SKM-1 (cell line): ENCODE data around the gene FAM241B.

ENCODE experiments used
- DNase-seq: peaks from one replicate; lab custom pipeline; 2025; ENCODE audit not compliant: unreplicated experiment; lab: John Stamatoyannopoulos, UW

The FAM241B gene

DNA sequence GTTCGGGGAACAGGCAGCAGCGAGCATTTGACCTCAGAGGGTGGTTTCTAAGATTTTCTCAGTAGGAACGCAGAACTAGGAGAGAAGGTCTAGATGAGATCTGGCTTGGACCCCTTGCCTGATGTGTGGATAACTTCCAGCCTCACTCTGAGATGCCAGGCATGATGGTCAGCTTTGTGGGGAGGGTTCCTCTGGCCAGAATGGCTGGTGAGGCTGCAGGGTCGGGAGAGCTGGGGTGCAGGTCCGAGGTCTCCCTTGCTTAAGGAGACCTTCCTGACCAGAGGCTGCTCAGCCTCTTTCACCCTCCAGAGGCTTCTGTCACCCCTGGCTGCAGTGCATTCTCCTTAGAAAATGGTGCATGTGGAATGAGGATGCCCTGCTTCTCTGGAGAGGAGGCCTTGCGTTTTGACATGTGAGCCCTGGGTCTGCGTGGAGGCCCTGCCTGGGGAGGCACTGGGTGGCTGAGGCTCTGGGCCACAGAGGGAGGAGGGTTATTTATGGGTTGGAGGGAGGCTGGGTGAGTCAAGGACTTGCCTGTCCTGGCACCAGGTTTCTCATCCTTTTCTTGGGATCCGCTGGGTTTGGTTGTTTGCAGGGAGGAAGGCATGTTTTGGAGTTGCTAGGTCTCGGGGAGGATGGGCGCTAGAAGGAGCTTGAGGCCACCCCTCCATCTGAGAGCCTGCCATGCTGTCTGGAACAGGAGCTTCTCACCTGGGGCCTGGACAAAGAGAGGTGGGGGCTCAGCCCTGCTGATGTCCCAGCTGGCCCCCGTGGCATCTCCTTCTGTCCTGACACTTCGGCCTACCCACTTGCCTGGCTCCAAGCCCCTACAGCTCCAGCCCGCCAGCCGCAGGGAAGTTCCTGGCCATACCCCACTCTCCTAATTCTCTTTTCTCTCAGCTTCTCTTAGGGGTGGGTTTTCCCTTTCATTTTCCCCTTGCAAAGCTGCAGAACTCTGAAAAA is 3.9 kb downstream of the FAM241B start:
- DNase-seq = no peak

DNA sequence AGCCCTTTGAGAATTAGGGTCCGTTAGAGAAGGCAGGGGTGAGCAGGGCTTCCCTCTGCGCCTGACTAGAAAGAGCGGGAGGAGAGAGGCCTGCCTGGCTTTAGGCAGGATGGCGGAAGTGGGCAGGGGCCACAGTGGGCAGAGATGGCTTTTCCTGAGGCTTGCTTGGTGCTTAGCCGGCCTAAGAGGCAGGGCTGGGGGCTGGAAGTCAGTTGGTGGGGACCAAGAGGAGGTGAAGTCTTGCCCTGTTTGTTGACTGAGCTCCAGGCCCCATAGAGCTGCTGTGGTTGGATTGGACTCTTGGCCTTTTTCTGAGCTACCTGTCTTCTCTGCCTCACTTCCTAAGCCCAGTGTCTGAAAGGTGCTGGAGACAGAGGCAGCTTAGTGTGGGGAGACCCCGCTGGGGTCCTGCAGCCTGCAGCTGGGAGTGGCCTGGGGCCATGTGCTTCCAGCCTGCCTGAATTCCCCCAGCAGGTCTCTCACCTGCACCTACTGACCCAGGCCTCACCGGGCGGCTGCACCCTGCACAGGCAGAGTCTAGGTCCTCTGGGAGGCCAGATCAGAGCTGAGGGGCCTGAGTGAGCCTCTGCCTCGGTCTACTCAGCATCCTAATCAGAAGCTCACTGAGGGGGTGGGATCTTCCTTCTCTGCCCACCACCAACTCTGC is 4.8 kb downstream of the FAM241B start:
- no peak for DNase-seq

DNA sequence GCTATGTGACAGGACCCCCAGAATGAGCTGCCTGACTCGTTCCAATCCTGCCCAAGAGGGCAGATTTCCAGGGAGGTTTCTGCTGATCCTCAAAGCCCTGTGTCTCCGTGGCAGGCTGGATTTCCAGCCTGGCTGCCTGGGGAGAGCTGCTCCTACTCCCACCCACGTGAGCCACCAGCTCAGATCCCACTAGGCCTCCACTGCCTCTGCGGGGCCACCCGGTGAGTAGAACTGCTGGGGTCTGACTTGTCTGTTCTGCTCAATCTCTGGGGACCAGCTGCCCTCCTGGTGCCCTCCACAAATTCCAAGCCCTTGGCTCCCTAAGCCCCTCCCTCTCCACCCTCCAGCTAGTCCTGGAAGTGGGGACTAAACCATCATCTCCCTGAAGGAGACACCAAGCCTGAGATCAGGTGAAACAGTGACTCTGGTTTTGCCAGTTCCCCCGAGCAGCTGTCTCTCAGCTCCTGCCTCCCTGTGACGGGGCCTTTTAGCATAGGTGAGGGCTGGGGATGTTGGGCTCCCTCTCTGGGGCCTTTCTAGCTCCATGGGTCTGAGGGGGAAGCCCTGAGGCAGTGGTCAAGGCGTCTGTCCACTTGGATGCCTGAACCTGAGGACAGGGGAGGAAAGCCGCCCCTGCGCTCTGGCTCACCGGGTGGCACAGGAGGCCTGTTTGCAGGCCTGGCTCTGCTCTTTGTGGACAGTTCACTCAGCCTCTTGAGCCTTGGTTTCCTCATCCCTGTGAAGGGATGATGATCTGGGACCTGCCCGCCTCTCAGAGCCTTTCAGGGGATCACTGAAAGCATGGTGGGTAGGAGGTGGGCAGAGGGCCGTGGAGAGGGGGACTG is 5.6 kb downstream of the FAM241B start:
- DNase-seq = no peak

DNA sequence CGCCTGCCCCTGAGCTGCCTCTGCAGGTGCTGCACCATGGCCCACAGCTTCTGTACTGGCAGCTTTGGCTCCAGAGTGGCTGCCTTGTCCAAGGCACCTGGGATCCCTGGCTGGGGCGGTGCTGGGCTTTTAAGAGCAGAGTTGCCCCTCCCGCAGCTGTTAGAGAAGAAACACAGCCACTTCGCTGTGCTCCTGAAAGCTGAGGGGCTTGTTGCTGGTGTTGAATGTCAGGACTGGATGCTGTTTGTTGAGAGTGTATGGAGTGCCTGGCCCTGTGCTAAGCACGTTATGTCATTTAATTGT is 6.2 kb downstream of the FAM241B start:
- DNase-seq = no peak

DNA sequence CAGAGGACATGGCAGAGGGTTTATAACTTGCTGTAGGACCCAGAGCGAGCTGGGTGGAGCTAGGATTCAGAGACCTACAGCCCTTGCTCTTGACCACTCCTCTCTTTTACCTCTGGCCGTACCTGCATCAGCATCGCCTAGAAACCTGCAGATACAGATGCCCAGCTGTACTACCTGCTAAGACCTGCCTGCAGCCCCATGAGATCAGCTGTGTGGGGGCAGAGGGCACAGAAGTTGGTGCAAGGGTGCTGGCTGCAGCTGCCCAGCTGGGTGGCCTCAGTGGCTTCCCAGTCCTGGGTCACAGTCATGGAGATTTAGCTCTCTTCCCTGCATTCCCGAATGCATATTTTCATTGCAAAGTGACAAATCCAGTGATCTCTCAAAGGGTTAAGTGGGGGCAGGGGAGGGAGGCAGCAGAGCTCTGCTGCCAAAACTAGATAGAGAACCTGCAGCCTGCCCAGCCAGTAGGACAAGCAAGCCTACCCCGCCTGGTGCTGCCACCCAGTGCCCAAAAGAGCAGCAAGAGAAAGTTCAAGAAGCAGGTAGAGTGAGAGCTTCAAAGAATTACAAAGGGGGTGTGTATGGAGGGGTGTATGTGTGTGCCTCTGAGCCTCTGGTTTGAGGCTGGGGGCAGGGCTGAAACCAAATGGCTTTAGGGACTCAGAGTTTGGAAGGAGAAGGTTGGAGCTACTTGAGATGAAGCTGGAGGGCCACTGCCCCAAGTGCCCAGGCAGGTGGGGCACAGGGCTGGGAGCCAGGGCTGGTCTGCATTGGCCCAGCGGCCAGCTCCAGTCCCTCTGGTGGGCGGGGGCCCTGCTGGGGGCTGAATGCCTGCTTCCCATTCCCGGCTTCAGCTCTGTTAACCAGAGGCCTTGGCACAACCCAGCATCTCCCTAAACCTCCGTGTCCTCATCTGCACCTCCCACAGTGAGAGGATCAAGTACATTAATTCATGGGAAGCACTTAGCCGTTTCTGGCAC is 6.9 kb downstream of the FAM241B start:
- no peak for DNase-seq

DNA sequence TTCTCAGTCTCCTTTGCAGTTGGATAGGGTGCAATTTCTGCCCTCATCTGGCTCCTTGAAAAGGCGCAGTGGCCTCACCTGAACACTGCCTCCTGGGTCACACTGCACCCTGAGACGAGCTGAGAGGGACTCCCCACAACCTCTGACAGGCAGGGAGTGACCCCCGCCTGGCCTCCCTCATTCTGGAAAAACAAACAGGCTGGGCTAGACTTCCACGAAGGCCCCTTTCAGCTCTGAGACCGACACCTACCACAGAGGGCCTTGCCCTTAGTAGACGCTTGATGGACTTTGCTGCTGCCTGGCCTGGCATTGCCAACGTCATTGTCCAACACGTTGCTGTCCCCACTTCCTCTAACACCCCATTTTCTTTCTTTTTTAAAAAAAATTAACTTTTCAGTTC is 8.6 kb downstream of the FAM241B start:
- no peak for DNase-seq

DNA sequence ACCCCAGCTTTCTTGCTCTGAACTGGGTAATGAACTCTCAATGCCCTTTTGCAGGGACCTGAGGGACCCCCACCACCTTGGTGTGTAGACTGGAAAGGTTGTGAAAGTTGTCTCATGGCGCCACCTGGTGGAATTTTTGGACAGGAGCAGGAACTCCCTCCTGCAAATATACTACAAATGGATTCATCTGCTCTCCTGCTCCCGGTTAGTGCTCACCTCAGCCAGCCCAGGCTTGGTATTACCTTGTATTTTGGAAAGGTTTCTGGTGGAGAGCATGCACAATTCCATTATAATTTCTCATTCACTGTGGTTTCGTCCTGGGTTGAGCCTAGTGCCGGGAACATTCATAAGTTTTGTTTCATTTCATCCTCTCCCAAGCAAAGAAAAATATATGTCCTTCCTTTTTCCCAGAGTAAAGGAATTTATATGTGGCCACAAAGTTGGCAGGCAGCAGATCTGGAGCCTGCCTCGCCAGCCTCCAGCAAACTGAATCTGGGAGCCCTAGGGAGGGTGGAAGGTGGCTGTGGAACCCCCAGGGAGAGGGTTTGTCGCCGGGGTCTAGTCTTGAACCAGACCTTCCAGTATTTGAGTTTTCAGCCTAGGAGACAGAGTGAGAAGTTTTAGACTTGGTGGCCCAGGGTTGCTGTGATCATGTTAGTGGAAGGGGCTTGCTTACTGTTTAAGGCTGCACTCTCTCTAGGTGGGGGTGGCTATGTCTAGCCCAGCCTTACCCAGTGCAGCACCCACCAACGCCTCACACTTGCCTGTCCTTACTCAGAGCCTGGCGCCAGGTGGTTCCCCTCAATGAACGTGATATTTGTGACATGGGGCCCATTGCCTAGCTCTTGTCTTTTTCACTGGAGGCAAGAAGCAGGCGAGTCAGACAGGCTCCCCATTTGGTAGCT is 9.5 kb downstream of the FAM241B start:
- peak; percentile 13 for DNase-seq

DNA sequence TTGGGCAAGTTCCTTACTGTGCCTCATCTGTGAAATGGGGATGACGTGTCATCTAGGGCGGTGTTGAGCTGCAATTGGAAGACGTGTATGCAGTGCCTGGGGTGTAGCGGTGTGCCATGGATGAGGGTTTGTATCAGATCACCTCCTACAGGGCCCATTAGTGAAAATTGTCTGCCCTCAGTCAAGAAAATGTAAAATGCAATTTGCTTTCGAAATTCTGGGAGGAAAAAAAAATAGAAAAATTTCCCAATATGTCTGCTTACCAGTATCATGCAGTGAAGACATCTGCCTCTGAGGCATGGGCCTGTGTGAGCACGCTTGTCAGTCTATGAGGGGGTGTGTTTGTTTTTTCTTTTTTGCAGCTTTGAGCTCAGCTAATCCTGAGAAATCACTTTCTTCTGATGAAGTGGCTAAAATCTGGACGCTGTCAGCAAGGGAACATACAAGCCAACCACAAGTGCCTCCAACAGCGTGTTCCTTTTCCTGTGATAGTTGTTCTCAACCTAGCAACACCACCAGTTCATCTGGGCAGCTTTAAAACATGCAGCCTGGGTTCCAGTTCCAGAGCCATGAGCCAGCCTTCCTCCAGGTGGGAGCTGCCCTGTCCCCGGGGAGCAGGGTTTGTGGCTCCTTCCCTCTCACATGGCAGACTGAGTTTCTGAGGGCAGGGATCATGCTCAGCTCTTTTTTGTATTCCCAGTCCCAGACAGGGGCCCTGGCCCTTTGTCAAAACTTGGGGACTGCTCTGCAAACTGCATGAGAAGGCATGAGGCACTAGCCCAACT is 10.3 kb downstream of the FAM241B start:
- DNase-seq = no peak

DNA sequence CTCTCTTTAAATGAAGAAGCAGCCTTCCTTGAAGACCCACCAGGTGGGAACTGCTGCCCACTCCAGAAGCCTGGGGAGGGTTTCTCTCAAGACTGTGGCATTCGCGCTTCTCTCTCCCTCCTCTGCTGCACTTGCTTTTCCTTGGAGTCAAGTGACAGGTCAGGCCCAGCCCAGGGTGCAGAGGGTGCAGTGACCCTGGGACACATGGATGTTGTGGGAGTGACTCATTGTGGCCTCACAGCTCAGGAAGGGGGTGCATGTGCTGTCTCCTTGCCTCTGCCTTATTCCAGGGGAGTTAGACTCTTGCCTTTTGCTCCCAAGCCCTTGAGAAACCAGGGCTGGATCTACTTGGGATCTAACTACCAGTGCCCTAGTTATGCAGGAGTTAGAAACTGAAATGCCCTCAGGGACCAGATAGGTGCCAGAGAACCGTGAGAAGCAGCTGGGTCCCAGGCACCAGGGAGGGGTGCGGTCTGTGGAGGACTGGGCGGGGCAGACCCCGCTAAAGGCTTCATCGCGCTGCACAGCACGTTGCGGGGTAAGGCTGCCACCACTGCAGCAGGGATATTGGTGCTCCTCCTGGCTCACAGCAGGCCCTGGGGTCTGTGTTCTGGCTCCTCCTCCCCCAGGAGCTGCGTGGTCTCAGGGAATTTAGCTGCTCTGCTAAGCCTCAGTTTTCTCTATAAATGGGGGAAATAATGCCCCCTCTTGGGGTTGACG is 11.4 kb downstream of the FAM241B start:
- DNase-seq = no peak

DNA sequence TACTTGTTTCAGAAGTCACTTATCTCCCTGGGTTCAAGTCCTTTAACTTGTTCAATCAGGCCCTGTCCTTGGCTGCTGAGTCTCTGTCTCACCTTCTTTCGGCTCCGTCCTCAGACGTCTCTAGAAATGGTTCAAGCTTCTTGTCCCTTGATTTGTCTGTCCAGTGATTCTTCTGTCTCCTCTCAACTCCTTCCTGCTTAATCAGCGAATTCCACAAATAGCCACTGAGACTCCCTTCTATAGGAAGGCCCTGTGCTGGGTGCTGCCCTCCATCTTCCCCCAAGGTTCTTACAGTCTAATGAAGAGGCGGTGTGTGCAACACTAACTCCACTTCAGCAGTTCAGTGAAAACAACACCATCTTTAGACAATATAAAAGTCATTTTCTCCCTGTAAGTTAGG is 12.7 kb downstream of the FAM241B start:
- no peak for DNase-seq

DNA sequence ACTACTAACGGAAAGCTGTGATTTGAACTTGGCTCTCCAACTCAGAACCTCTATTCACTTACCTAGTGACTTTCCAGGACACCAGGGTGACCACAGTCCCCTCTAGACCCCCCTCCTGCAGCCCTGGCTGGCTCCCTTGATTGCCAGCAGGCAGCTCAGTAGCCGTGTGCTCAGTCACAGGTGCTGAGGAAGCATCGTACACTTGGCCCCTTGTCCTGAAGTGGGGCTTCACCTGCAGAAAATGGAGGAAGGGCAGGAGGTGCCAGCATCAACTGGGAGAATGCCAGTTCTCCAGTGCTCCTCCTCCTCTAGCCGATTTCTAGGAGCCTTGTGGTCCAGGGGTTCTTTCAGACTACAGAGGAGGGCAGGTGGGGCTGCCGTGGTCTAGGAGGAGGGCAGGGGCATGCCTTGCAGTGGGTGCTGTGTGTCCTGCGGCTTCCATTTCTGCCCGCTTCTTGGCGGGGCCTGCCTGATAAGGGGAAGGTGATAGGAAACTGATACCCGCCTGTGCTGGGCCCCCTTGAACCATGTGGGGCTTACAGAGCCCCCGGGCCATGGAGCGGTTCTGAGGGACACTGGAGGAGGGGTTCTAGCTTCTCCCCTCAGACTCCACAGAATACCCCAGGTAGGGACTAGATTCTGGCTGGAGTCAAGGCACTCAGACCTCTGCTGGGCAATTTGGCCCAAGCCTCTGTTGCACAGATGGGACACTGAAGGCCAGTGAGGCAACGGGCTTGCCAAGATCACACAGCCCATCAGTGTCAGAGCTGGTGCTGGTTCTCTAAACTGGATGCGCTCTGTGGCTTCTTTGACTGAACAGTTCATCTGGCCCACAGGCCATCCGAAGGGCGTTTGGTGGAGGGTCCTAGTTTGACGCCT is 14.0 kb downstream of the FAM241B start:
- no peak for DNase-seq

DNA sequence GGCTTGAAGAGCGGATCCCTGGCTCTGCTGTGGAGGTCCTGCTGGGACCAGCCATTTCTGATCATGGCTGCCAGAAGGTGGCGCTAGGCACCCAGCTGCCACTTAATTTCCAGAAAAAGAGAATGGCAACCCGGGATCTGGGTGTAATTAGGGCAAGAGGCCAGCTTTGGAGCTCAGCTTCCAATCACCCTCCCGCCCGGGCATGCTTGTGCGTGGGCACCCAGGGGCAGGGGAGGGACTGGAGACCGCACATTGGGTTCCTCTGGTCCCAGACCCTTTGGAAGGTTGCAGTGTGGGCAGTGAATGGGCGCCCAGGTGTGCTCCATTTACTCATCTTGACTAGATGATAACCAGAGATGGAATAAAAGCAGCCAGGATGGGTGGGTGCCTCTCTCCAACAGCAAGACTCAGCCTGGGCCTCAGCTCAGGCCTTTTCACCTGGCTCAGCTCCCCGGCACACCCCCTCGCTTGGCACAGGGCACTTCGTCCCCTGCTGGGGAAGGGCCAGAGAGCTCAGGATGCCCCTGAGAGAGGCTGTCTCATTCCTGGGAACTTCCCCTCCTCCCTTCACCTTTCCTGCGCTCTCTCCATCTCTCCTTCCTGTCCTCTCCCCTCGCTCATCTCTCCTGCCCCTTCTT is 14.7 kb downstream of the FAM241B start:
- no peak for DNase-seq

DNA sequence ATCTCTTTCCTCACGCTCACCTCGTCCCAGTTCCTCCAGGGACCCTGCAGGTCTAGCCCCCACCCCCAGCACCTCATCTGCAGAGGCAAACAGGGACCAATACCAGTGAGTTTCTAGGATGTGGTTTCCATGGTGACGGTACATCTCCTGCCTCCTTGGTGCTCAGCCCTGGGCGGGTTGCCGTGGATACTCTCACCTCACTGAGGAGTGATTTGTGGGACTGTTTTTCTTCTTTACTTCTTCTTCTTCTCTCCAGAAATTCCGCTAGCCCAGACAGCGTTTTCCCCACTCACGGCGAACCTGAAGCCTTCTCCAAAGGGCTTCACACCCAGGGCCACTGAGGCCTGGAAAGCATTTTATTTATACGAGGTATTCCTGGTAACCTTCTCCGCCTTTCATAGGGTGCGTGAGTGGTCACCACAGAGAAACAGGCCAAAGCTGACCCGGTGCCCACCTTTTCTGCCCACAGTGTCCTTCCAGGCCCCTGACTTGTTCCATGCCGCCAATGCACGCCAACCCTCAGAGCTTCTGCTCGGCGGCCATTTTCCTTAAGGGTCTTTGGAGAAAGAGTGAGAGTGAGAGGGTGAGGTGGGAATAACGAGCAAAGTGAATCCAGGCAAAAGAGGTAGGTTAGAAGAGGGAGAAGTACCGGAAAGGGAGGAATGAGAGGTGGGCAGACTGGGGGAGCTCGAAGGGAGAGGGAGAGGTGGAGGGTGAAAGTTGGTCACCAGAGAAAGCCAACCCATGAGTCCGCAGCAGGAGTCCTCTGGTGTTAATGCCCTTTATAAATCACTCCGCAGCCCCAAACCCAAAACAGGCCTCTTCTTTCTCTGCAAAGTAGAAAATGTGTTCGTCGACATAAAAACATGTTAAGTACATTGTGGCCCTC is 15.5 kb downstream of the FAM241B start:
- DNase-seq = no peak

DNA sequence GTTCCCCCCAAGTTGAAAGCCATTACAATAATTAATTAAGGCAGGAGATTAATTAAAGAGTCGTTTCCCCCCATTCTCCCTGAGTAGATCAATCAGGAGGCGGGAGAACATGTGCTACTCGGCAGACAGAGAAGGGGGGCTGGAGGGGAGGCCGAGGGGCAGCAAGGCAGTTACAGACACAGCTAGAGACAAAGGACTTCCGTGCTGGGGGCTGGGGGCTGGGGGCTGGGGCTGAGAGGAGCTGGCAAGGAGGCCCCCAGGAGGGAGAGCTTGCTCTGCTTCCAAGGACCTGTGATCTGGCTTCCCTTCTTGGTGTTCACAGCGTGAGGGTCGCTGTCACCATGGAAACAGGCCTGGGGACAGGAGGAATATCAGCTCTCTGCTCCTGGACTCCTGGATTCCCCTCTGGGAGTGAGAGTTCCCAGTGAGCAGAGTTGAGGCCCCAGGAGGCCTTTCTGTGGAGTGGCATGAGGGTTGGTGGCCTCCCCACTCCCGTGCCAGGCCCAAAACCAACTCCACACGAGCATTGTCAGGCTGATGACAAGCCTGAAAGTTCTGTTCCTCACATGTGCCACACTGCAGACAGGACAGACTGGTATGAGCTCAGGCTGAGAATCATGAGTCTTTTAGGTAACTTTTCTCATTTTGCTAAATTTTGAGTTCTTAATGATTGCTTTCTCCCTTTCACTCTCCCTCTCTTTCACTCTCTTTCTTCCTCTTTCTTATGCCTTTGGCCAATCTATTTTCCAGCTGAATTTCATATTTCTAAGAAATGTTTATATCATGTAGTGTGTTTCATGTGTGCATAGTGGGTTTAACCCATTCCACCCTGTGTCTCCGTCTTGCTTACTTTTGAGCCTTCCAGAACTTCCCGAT is 16.4 kb downstream of the FAM241B start:
- no peak for DNase-seq

DNA sequence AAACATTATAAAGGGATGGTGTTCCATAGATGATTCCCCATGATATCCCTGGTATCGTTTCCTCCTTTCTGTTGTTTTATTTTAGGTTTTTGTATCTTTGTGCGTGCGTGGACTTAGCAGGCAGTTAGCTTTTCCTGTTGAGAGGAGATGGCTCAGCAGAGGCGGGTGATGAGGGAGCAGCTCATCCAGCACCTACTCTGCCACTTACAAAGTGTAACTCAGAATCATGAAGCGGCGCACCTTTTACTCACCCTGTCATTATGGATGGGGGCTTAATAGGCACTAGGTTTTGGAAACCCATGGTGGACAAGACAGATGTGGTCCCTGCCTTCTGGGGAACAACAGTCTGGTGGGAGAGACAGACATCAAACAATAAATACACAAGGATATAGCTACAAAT is 17.1 kb downstream of the FAM241B start:
- no peak for DNase-seq
